ENCODE data around the gene BTK.

BTK gene

DNA sequence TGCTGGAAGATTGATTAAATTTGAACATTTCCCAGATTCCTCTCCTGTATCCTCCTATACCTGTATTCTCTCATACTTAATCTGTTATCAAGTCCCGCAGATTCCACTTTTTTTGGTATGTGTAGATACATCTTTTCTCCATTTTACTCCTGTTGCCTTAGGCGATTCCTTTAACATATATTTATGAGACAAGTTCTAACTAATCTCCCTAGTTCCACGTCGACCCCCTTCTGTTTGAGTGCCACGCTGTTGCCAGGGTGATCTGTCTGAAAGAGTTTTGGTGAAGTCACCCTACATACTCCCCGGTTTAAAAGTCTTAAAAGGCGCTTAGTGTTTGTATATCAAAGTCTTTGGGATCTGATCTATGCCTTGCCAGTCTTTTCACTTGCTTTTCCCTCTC, 24.5 kb upstream of the BTK start:
- H3K4me3 ChIP-seq (ENCODE audit: low read length): 0 out of 2 replicates have a peak overlapping the region, but pooled peaks have one; percentile 14
- H3K27ac ChIP-seq (ENCODE audit: low read length): no peak overlapping the region
- H3K9me3 ChIP-seq (ENCODE audit: insufficient read depth, low read depth, low read length): no peaks in the 10 kb centered on the region
- no peaks in the 10 kb centered on the region; the same call in 1 of the 2 replicates for H3K4me1 ChIP-seq (ENCODE audit: insufficient read depth, low read length)
- H3K27me3 ChIP-seq (ENCODE audit: insufficient read depth, low read length): no peaks in the 10 kb centered on the region
- peaks cover 22% of the 10 kb centered on the region for H3K36me3 ChIP-seq (ENCODE audit: insufficient read depth, low read depth, low read length)
- H3K9ac ChIP-seq (ENCODE audit: low read depth, low read length): no peak overlapping the region

DNA sequence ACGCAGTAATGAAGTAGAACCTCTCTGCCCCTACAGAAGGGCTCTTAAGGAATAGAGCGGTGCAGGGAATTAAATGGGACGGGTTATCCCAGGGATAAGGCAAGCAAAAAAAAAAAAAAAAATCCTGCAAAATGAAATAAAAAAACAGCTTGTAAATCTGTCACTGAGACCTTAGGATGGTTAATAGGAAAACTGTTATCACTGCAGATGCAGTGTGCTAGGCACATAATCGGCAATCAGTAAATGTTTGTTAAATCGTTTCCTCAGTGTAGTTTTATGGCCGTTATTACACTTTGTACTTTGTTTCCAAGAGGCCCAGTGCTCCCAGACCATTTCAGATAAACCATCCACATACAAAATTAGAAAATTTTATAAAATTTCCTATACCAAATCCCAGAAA, 23.1 kb upstream of the BTK start:
- Histone ChIP-seq H3K27me3 (ENCODE audit: insufficient read depth, low read length) (no peaks in the 10 kb centered on the region), H3K9me3 (ENCODE audit: insufficient read depth, low read depth, low read length) (no peaks in the 10 kb centered on the region), H3K36me3 (ENCODE audit: insufficient read depth, low read depth, low read length) (peaks cover 22% of the 10 kb centered on the region), H3K9ac (ENCODE audit: low read depth, low read length) (peak overlapping the region; percentile 98), H3K4me1 (ENCODE audit: insufficient read depth, low read length) (no peaks in the 10 kb centered on the region; the same call in 1 of the 2 replicates), H3K4me3 (ENCODE audit: low read length) (peak overlapping the region; percentile 97), H3K27ac (ENCODE audit: low read length) (no peak overlapping the region)

- Histone ChIP-seq H3K36me3 (ENCODE audit: insufficient read depth, low read depth, low read length) (peaks cover 23% of the 10 kb centered on the region), H3K9ac (ENCODE audit: low read depth, low read length) (peak overlapping the region; percentile 98), H3K27ac (ENCODE audit: low read length) (peak overlapping the region; percentile 97), H3K4me1 (ENCODE audit: insufficient read depth, low read length) (no peaks in the 10 kb centered on the region; the same call in 1 of the 2 replicates), H3K4me3 (ENCODE audit: low read length) (peak overlapping the region; percentile 97), H3K9me3 (ENCODE audit: insufficient read depth, low read depth, low read length) (no peaks in the 10 kb centered on the region), H3K27me3 (ENCODE audit: insufficient read depth, low read length) (no peaks in the 10 kb centered on the region)
These were observed 22.5 kb upstream of the BTK start for GRCh38 chrX:101408532-101408841.

- no peaks in the 10 kb centered on the region; the same call in 1 of the 2 replicates for H3K4me1 ChIP-seq (ENCODE audit: insufficient read depth, low read length)
- H3K4me3 ChIP-seq (ENCODE audit: low read length): peak within 1 kb of the TSS; percentile 97
- H3K9ac ChIP-seq (ENCODE audit: low read depth, low read length): peak within 1 kb of the TSS; percentile 98
- no peaks in the 10 kb centered on the region for H3K27me3 ChIP-seq (ENCODE audit: insufficient read depth, low read length)
- no peaks in the 10 kb centered on the region for H3K9me3 ChIP-seq (ENCODE audit: insufficient read depth, low read depth, low read length)
- H3K36me3 ChIP-seq (ENCODE audit: insufficient read depth, low read depth, low read length): peaks cover 22% of the 10 kb centered on the region
- peak within 1 kb of the TSS; percentile 97 for H3K27ac ChIP-seq (ENCODE audit: low read length)
These were observed 21.9 kb upstream of the BTK start, which contains the start of the genes GLA and HNRNPH2 for GRCh38 chrX:101407748-101408531. TSS of gene GLA (minus strand) at chrX:101407925. CDS start at chrX:101407903, 22 bp downstream. TSS of gene HNRNPH2 (plus strand) at chrX:101408222. CDS start at chrX:101411989, 3,767 bp downstream.

GRCh38 chrX:101407167-101407747, 21.3 kb upstream of the BTK start:
- Histone ChIP-seq H3K36me3 (ENCODE audit: insufficient read depth, low read depth, low read length) (peaks cover 20% of the 10 kb centered on the region), H3K27ac (ENCODE audit: low read length) (peak overlapping the region; percentile 65)

DNA sequence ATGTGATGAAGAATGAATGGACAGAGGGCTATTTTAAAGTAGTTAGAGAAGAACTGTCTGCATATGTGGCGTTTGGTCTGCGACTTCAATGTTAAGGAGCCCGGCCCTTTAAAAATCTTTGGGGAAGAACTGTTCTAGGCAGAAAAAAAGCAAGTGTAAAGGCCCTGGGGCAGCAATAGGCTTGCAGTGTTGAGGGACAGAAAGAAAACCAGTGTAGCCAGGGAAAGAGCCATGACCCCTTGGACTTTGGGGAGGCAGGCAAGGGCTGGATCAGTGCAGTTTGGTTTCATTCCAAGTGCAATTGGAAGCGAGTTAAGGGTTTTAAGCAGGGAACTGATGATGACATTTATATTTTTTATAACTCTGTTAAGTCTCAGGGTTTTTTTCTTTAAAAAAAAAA, 13.8 kb upstream of the BTK start:
- Histone ChIP-seq H3K4me3 (ENCODE audit: low read length) (no peak overlapping the region), H3K27ac (ENCODE audit: low read length) (no peak overlapping the region), H3K4me1 (ENCODE audit: insufficient read depth, low read length) (no peaks in the 10 kb centered on the region), H3K27me3 (ENCODE audit: insufficient read depth, low read length) (no peaks in the 10 kb centered on the region), H3K9me3 (ENCODE audit: insufficient read depth, low read depth, low read length) (no peaks in the 10 kb centered on the region), H3K36me3 (ENCODE audit: insufficient read depth, low read depth, low read length) (peaks cover 51% of the 10 kb centered on the region), H3K9ac (ENCODE audit: low read depth, low read length) (no peak overlapping the region)

More at GRCh38 chrX:101407167-101407747, 21.3 kb upstream of the BTK start:
- Histone ChIP-seq H3K9ac (ENCODE audit: low read depth, low read length) (peak overlapping the region; percentile 98), H3K4me1 (ENCODE audit: insufficient read depth, low read length) (no peaks in the 10 kb centered on the region; the same call in 1 of the 2 replicates), H3K27me3 (ENCODE audit: insufficient read depth, low read length) (no peaks in the 10 kb centered on the region), H3K4me3 (ENCODE audit: low read length) (peak overlapping the region; percentile 97), H3K9me3 (ENCODE audit: insufficient read depth, low read depth, low read length) (no peaks in the 10 kb centered on the region)

DNA sequence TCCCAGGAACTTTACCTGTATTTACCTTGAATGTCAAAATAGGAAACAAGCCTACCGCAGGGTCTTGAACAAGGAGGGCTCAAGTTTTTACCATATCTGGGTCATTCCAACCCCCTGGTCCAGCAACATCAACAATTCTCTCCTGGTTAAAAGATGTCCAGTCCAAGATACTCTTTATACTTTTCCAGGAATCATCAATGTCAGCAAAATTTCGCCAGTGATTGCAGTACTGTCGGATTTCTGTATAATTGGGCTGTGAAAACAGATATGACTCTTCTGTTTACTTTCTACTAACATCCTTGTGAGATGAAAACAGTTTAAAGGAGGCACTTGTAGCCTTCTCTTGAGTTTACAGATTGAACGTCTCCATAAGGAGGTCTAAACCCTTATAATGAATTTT, 12.7 kb upstream of the BTK start:
- H3K9me3 ChIP-seq (ENCODE audit: insufficient read depth, low read depth, low read length): no peaks in the 10 kb centered on the region
- H3K4me3 ChIP-seq (ENCODE audit: low read length): no peak overlapping the region
- H3K27ac ChIP-seq (ENCODE audit: low read length): no peak overlapping the region
- no peak overlapping the region for H3K9ac ChIP-seq (ENCODE audit: low read depth, low read length)
- no peaks in the 10 kb centered on the region for H3K27me3 ChIP-seq (ENCODE audit: insufficient read depth, low read length)
- no peaks in the 10 kb centered on the region for H3K4me1 ChIP-seq (ENCODE audit: insufficient read depth, low read length)
- H3K36me3 ChIP-seq (ENCODE audit: insufficient read depth, low read depth, low read length): peaks cover 58% of the 10 kb centered on the region

- Histone ChIP-seq H3K36me3 (ENCODE audit: insufficient read depth, low read depth, low read length) (peaks cover 61% of the 10 kb centered on the region), H3K9me3 (ENCODE audit: insufficient read depth, low read depth, low read length) (no peaks in the 10 kb centered on the region), H3K4me3 (ENCODE audit: low read length) (no peak overlapping the region), H3K27ac (ENCODE audit: low read length) (no peak overlapping the region), H3K4me1 (ENCODE audit: insufficient read depth, low read length) (no peaks in the 10 kb centered on the region), H3K27me3 (ENCODE audit: insufficient read depth, low read length) (no peaks in the 10 kb centered on the region), H3K9ac (ENCODE audit: low read depth, low read length) (no peak overlapping the region)
These were observed 11.8 kb upstream of the BTK start for GRCh38 chrX:101397779-101398178.

GRCh38 chrX:101395789-101396188, 9.8 kb upstream of the BTK start:
- Histone ChIP-seq H3K36me3 (ENCODE audit: insufficient read depth, low read depth, low read length) (peaks cover 58% of the 10 kb centered on the region), H3K27ac (ENCODE audit: low read length) (no peak overlapping the region), H3K9ac (ENCODE audit: low read depth, low read length) (no peak overlapping the region), H3K9me3 (ENCODE audit: insufficient read depth, low read depth, low read length) (no peaks in the 10 kb centered on the region), H3K27me3 (ENCODE audit: insufficient read depth, low read length) (no peaks in the 10 kb centered on the region), H3K4me3 (ENCODE audit: low read length) (no peak overlapping the region), H3K4me1 (ENCODE audit: insufficient read depth, low read length) (no peaks in the 10 kb centered on the region; the same call in 1 of the 2 replicates)

GRCh38 chrX:101394372-101394771, 8.4 kb upstream of the BTK start:
- peaks cover 47% of the 10 kb centered on the region for H3K36me3 ChIP-seq (ENCODE audit: insufficient read depth, low read depth, low read length)
- H3K9ac ChIP-seq (ENCODE audit: low read depth, low read length): no peak overlapping the region
- no peak overlapping the region for H3K27ac ChIP-seq (ENCODE audit: low read length)

DNA sequence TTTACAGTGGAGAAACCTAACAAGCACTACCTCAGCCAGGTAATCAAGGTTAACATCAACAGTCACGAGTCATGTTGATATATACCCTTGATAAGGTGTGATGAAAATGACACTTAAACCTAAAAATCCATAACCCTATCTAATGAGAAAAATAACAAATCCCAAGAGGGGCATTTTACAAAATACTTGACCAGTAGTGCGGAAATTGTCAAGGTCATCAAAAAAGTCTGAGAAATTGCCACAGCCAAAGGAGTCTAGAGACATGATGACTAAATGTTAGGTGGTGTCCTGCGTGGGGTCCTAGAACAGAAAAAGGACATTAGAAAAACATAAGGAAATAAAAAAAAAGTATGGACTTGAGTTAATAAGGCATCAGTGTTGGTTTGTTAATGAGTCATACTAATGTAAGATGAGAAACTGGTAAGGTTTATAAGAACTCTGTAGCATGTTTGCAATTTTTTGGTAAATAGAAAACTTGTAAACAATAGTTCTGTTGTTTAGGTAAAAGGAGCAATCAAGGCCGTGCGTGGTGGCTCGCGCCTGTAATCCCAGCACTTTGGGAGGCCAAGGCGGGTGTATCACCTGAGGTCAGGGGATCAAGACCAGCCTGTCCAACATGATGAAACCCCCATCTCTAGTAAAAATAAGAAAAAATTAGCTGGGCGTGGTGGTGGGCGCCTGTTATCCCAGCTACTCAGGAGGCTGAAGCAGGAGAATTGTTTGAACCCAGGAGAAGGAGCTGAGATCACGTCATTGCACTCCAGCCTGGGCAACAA, 7.7 kb upstream of the BTK start:
- Histone ChIP-seq H3K9ac (ENCODE audit: low read depth, low read length) (peak overlapping the region; percentile 41; the same call in 1 of the 2 replicates), H3K27me3 (ENCODE audit: insufficient read depth, low read length) (no peaks in the 10 kb centered on the region), H3K36me3 (ENCODE audit: insufficient read depth, low read depth, low read length) (peaks cover 47% of the 10 kb centered on the region), H3K27ac (ENCODE audit: low read length) (no peak overlapping the region), H3K4me3 (ENCODE audit: low read length) (no peak overlapping the region; the same call in 1 of the 2 replicates), H3K4me1 (ENCODE audit: insufficient read depth, low read length) (no peaks in the 10 kb centered on the region; the same call in 1 of the 2 replicates), H3K9me3 (ENCODE audit: insufficient read depth, low read depth, low read length) (no peaks in the 10 kb centered on the region)

More at GRCh38 chrX:101394372-101394771, 8.4 kb upstream of the BTK start:
- H3K27me3 ChIP-seq (ENCODE audit: insufficient read depth, low read length): no peaks in the 10 kb centered on the region
- H3K4me1 ChIP-seq (ENCODE audit: insufficient read depth, low read length): no peaks in the 10 kb centered on the region; the same call in 1 of the 2 replicates
- H3K4me3 ChIP-seq (ENCODE audit: low read length): no peak overlapping the region
- no peaks in the 10 kb centered on the region for H3K9me3 ChIP-seq (ENCODE audit: insufficient read depth, low read depth, low read length)

All from iPS-20b (cell line).